Measurements from ENCODE around the gene ZNF418. TPM values are rescaled to one million over a fixed set of nuclear protein-coding genes. Genes with fewer than 3 reads are reported as not detected.
"Not testable (repeated sequence)": the region's sequence is repeated elsewhere in the genome, so short reads cannot be mapped to it uniquely, and the experiment has no call there.

The ZNF418 gene
- total RNA-seq, 3 donors from 2014 or later: 0.82 to 15.5 (median 4.1) TPM

- H3K36me3 ChIP-seq (ENCODE audit: low read depth): peaks cover 13% of the 10 kb centered on the region
- intact Hi-C loops (cut with DNase I, micrococcal nuclease): no loop called here
- H3K4me3 ChIP-seq: no peak overlapping the region
- peaks cover 32% of the 10 kb centered on the region for H3K9me3 ChIP-seq
- DNase-seq (no peak), ATAC-seq (no peak)
- no peak for TF ChIP-seq CTCF (IDR thresholded peaks at IDR 0.05)
- no peaks in the 10 kb centered on the region for H3K4me1 ChIP-seq (ENCODE audit: low read depth)
These were observed 27.8 kb downstream of the ZNF418 start for GRCh38 chr19:57907394-57907793.

- DNase-seq (no peak), ATAC-seq (no peak)
- H3K9me3 ChIP-seq: peaks cover 17% of the 10 kb centered on the region
- no peaks in the 10 kb centered on the region for H3K4me1 ChIP-seq (ENCODE audit: low read depth)
- peaks cover 4% of the 10 kb centered on the region for H3K36me3 ChIP-seq (ENCODE audit: low read depth)
- no peak for TF ChIP-seq CTCF (IDR thresholded peaks at IDR 0.05)
- intact Hi-C loops (cut with DNase I, micrococcal nuclease): no loop called here
- H3K4me3 ChIP-seq: no peak overlapping the region
These were observed 29.9 kb downstream of the ZNF418 start for GRCh38 chr19:57905258-57905657.

GRCh38 chr19:57903618-57904184, 31.5 kb downstream of the ZNF418 start:
- no peak for TF ChIP-seq CTCF (IDR thresholded peaks at IDR 0.05)
- Histone ChIP-seq H3K9me3 (peaks cover 14% of the 10 kb centered on the region), H3K4me3 (no peak overlapping the region), H3K4me1 (ENCODE audit: low read depth) (no peaks in the 10 kb centered on the region), H3K36me3 (ENCODE audit: low read depth) (no peaks in the 10 kb centered on the region)
- no peak for ATAC-seq
- DNase-seq: peak in 2 of 3 donors; percentile 3 to 36
- intact Hi-C loops (cut with DNase I, micrococcal nuclease): no loop called here

GRCh38 chr19:57900311-57900710, 34.9 kb downstream of the ZNF418 start:
- no peak for TF ChIP-seq CTCF (IDR thresholded peaks at IDR 0.05)
- Histone ChIP-seq H3K9me3 (no peaks in the 10 kb centered on the region), H3K36me3 (ENCODE audit: low read depth) (no peaks in the 10 kb centered on the region), H3K4me3 (no peak overlapping the region), H3K4me1 (ENCODE audit: low read depth) (no peaks in the 10 kb centered on the region)
- no peak for ATAC-seq
- no peak for DNase-seq
- intact Hi-C loops (cut with DNase I, micrococcal nuclease): no loop called here

GRCh38 chr19:57890706-57891105, 44.5 kb downstream of the ZNF418 start:
- H3K36me3 ChIP-seq (ENCODE audit: low read depth); H3K4me3 ChIP-seq; DNase-seq; ATAC-seq; intact Hi-C loops (cut with DNase I, micrococcal nuclease): not testable (repeated sequence)
- Histone ChIP-seq H3K4me1 (ENCODE audit: low read depth) (peaks cover 16% of the 10 kb centered on the region), H3K9me3 (peaks cover 13% of the 10 kb centered on the region)

- H3K4me1 ChIP-seq (ENCODE audit: low read depth): peaks cover 16% of the 10 kb centered on the region
These were observed 46.5 kb downstream of the ZNF418 start, which contains the start of gene ZNF814 for GRCh38 chr19:57888560-57889231. Gene ZNF814 (minus strand): TSS chr19:57889037. CDS start chr19:57888802, 235 bp downstream.

More at GRCh38 chr19:57888560-57889231, 46.5 kb downstream of the ZNF418 start, which contains the start of gene ZNF814:
- intact Hi-C loops (cut with DNase I, micrococcal nuclease): no loop called here
- Histone ChIP-seq H3K36me3 (ENCODE audit: low read depth) (no peaks in the 10 kb centered on the region), H3K4me3 (peak within 1 kb of the TSS; percentile 44), H3K9me3 (peaks cover 23% of the 10 kb centered on the region)
- ATAC-seq: peak; percentile 93
- TF ChIP-seq CTCF (IDR thresholded peaks at IDR 0.05): no peak
- peak; percentile 79 to 95 (median 91) for DNase-seq

Data from mucosa of descending colon (tissue), 3 donors.